K562 (cell line): ENCODE data around the gene MMP2. TPM values are rescaled to one million over a fixed set of nuclear protein-coding genes. Genes with fewer than 3 reads are reported as not detected.

Experiments
- CCNT2 ChIP-seq: IDR thresholded peaks from 2 replicates; pipeline ENCODE4 v1.6.1; 2011; ENCODE audit warnings: borderline replicate concordance, low read depth, mild to moderate bottlenecking, moderate library complexity, mixed read lengths, low read length; ENCODE audit not compliant: insufficient read length; ENCODE audit errors: extremely low read depth
- ETV6 ChIP-seq, 3 experiments: fragments of 150-350 bp in 1 of 3; sonication (generic) in 1 of 3; formaldehyde crosslinking in 1 of 3; IDR thresholded peaks; 2 replicates each; pipeline versions ENCODE4 v1.6.1 to v1.8.0; 2014 to 2022; ENCODE audit warnings: borderline replicate concordance in 2 of 3, low read depth in 2 of 3, antibody characterized with exemption in 1 of 3, low read length in 1 of 3, mild to moderate bottlenecking in 1 of 3, missing genetic modification reagents in 1 of 3
- FOSL1 ChIP-seq: fragments of 200-800 bp; sonication (Bioruptor generic); conservative IDR thresholded peaks from 2 replicates; pipeline ENCODE4 v1.6.1; 2016; ENCODE audit warnings: missing genetic modification characterization, missing compliant biosample characterization
- FOXP1 ChIP-seq: sonication (generic); formaldehyde crosslinking; IDR thresholded peaks from 2 replicates; pipeline ENCODE4 v1.8.0; 2022; ENCODE audit warnings: mild to moderate bottlenecking, missing genetic modification reagents
- HIVEP1 ChIP-seq: fragments of 250-450 bp; sonication (Bioruptor Pico); IDR thresholded peaks from 2 replicates; pipeline ENCODE4 v1.4.0; 2020; ENCODE audit warnings: mild to moderate bottlenecking
- HMG20A ChIP-seq: fragments of 450-650 bp; formaldehyde crosslinking; conservative IDR thresholded peaks from 2 replicates; pipeline ENCODE4 v1.4.0; 2020; ENCODE audit warnings: mild to moderate bottlenecking, mixed read lengths
- IRF2 ChIP-seq: sonication (generic); formaldehyde crosslinking; IDR thresholded peaks from 2 replicates; pipeline ENCODE4 v1.8.1; 2022; ENCODE audit warnings: mild to moderate bottlenecking, missing genetic modification reagents
- NR2F6 ChIP-seq: fragments of 450-650 bp; formaldehyde crosslinking; IDR thresholded peaks from 2 replicates; pipeline ENCODE4 v1.4.0; 2020; ENCODE audit warnings: mild to moderate bottlenecking
- TRIM28 ChIP-seq: fragments of 450-650 bp; IDR thresholded peaks from 2 replicates; pipeline ENCODE4 v1.6.1; 2017
- ZBTB17 ChIP-seq: fragments of 450-650 bp; formaldehyde crosslinking; IDR thresholded peaks from 2 replicates; pipeline ENCODE4 v1.4.0; 2020; ENCODE audit warnings: mild to moderate bottlenecking
- ZFPM2 ChIP-seq: fragments of 250-450 bp; sonication (Bioruptor Pico); IDR thresholded peaks from 2 replicates; pipeline ENCODE4 v1.5.1; 2022; ENCODE audit warnings: mild to moderate bottlenecking
- ZFX ChIP-seq: sonication (generic); formaldehyde crosslinking; IDR thresholded peaks from 2 replicates; pipeline ENCODE4 v1.8.0; 2022; ENCODE audit warnings: mild to moderate bottlenecking, missing genetic modification reagents, moderate library complexity
- ZNF184 ChIP-seq: sonication (generic); formaldehyde crosslinking; IDR thresholded peaks from 2 replicates; pipeline ENCODE4 v1.5.0; 2020; ENCODE audit warnings: missing genetic modification reagents
- ZNF57 ChIP-seq: fragments of 450-650 bp; formaldehyde crosslinking; IDR thresholded peaks from 2 replicates; pipeline ENCODE4 v1.4.0; 2020; ENCODE audit warnings: mild to moderate bottlenecking, moderate library complexity
- polyA plus RNA-seq, 8 experiments: library from polyadenylated mRNA; depleted of rRNA in 4 of 8; stranded (reverse) in 5 of 8; unstranded in 3 of 8; fragments of >200 nt; fragmentation: Nextera tagmentation in 2 of 8; fragmentation: Illumina TruSeq in 1 of 8; extraction: Ambion mirVana in 2 of 8; extraction: Trizol in 1 of 8; gene quantifications; 2 replicates each; pipeline versions ENCODE4 v1.2.1 to v1.2.3, GENCODE V29; 2011 to 2014; ENCODE audit warnings: inconsistent platforms in 1 of 8, missing spikeins in 1 of 8
- total RNA-seq, 7 experiments: library from RNA; depleted of rRNA in 6 of 7; stranded (reverse); fragments of >200 nt in 6 of 7; fragmentation: Illumina TruSeq in 2 of 7; extraction: Trizol in 2 of 7; gene quantifications; 2 replicates each; pipeline versions ENCODE4 v1.2.1 to v1.2.3, GENCODE V29; 2011 to 2021; ENCODE audit warnings: low replicate concordance in 1 of 7
- TF ChIP-seq, protein P1 (sequence below): sonication (generic); formaldehyde crosslinking; IDR thresholded peaks from 2 replicates; pipeline ENCODE4 v1.8.0; 2022; ENCODE audit warnings: mild to moderate bottlenecking, missing genetic modification reagents
- TF ChIP-seq, protein P2 (sequence below): fragments of 250-450 bp; sonication (Bioruptor Pico); IDR thresholded peaks from 2 replicates; pipeline ENCODE4 v1.8.0; 2022; ENCODE audit warnings: inconsistent platforms
- TF ChIP-seq, protein P3 (sequence below): sonication (generic); formaldehyde crosslinking; IDR thresholded peaks from 2 replicates; pipeline ENCODE4 v1.8.1; 2023; ENCODE audit warnings: mild to moderate bottlenecking, missing genetic modification reagents
- TF ChIP-seq, protein P4 (sequence below): sonication (generic); formaldehyde crosslinking; IDR thresholded peaks from 2 replicates; pipeline ENCODE4 v1.8.0; 2022; ENCODE audit warnings: mild to moderate bottlenecking, low read depth, missing genetic modification reagents
- TF ChIP-seq, protein P5 (sequence below): conservative IDR thresholded peaks from 2 replicates; pipeline ENCODE4 v1.6.1; 2011; ENCODE audit warnings: low read depth, mild to moderate bottlenecking, low read length; ENCODE audit not compliant: control insufficient read depth
- TF ChIP-seq, protein P6 (sequence below): sonication (generic); formaldehyde crosslinking; IDR thresholded peaks from 2 replicates; pipeline ENCODE4 v1.8.1; 2023; ENCODE audit warnings: mild to moderate bottlenecking, missing genetic modification reagents

Gene MMP2
- total and polyA plus RNA-seq, 9 of the 15 experiments (the other 6 are each of a cell fraction or from before 2014, with no cell fraction given) = 0.05 to 0.53 TPM; not detected in 7

DNA sequence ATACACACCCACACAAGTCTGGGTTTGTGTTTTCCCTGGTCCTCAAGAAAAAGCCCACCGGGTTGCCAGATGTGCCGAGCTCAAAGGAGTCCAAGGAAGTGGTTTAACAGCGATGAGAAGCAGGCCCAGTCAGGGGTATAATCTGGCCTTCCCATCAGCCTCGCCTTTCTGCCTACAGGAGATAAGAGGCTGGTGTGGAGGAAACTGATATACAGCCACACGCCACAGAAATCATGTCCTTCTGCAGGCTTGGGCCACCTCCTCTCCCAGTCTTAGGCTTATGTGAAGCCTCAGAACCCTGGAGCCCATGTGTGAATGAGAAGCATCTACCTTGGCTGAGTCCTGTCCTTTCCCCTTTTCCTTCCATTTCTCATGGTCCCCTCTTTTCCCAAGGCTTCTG, 43.6 kb upstream of the MMP2 start (continued):
- TF ChIP-seq ZFX (CRISPR knock-in tag) (no peak), CCNT2 (peak; percentile 87), IRF2 (CRISPR knock-in tag) (no peak), ZNF57 (CRISPR knock-in tag) (no peak), FOSL1 (tag) (peak; percentile 61), ZBTB17 (no peak; the same call in 1 of the 2 replicates), FOXP1 (CRISPR knock-in tag) (no peak), HIVEP1 (CRISPR knock-in tag) (0 out of 2 replicates have a peak, but pooled peaks have one; percentile 58), ZFPM2 (CRISPR knock-in tag) (no peak), ZNF184 (CRISPR knock-in tag) (no peak), ETV6 (IDR thresholded peaks at IDR 0.05; ENCODE audit: borderline replicate concordance in 1 of 2, low read depth in 2 of 2, low read length in 1 of 2) (no peak), ETV6 (CRISPR knock-in tag; IDR thresholded peaks at IDR 0.05; ENCODE audit: borderline replicate concordance) (no peak), NR2F6 (no peak), HMG20A (CRISPR knock-in tag) (no peak), TRIM28 (no peak)
- TF ChIP-seq, protein P1, sequence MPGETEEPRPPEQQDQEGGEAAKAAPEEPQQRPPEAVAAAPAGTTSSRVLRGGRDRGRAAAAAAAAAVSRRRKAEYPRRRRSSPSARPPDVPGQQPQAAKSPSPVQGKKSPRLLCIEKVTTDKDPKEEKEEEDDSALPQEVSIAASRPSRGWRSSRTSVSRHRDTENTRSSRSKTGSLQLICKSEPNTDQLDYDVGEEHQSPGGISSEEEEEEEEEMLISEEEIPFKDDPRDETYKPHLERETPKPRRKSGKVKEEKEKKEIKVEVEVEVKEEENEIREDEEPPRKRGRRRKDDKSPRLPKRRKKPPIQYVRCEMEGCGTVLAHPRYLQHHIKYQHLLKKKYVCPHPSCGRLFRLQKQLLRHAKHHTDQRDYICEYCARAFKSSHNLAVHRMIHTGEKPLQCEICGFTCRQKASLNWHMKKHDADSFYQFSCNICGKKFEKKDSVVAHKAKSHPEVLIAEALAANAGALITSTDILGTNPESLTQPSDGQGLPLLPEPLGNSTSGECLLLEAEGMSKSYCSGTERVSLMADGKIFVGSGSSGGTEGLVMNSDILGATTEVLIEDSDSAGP (CRISPR knock-in tag) = no peak
- TF ChIP-seq, protein P2, sequence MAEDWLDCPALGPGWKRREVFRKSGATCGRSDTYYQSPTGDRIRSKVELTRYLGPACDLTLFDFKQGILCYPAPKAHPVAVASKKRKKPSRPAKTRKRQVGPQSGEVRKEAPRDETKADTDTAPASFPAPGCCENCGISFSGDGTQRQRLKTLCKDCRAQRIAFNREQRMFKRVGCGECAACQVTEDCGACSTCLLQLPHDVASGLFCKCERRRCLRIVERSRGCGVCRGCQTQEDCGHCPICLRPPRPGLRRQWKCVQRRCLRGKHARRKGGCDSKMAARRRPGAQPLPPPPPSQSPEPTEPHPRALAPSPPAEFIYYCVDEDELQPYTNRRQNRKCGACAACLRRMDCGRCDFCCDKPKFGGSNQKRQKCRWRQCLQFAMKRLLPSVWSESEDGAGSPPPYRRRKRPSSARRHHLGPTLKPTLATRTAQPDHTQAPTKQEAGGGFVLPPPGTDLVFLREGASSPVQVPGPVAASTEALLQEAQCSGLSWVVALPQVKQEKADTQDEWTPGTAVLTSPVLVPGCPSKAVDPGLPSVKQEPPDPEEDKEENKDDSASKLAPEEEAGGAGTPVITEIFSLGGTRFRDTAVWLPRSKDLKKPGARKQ (CRISPR knock-in tag) = no peak
- TF ChIP-seq, protein P3, sequence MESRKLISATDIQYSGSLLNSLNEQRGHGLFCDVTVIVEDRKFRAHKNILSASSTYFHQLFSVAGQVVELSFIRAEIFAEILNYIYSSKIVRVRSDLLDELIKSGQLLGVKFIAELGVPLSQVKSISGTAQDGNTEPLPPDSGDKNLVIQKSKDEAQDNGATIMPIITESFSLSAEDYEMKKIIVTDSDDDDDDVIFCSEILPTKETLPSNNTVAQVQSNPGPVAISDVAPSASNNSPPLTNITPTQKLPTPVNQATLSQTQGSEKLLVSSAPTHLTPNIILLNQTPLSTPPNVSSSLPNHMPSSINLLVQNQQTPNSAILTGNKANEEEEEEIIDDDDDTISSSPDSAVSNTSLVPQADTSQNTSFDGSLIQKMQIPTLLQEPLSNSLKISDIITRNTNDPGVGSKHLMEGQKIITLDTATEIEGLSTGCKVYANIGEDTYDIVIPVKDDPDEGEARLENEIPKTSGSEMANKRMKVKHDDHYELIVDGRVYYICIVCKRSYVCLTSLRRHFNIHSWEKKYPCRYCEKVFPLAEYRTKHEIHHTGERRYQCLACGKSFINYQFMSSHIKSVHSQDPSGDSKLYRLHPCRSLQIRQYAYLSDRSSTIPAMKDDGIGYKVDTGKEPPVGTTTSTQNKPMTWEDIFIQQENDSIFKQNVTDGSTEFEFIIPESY (CRISPR knock-in tag) = no peak
- TF ChIP-seq, protein P4, sequence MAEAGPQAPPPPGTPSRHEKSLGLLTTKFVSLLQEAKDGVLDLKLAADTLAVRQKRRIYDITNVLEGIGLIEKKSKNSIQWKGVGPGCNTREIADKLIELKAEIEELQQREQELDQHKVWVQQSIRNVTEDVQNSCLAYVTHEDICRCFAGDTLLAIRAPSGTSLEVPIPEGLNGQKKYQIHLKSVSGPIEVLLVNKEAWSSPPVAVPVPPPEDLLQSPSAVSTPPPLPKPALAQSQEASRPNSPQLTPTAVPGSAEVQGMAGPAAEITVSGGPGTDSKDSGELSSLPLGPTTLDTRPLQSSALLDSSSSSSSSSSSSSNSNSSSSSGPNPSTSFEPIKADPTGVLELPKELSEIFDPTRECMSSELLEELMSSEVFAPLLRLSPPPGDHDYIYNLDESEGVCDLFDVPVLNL (CRISPR knock-in tag) = no peak
- TF ChIP-seq, protein P5, sequence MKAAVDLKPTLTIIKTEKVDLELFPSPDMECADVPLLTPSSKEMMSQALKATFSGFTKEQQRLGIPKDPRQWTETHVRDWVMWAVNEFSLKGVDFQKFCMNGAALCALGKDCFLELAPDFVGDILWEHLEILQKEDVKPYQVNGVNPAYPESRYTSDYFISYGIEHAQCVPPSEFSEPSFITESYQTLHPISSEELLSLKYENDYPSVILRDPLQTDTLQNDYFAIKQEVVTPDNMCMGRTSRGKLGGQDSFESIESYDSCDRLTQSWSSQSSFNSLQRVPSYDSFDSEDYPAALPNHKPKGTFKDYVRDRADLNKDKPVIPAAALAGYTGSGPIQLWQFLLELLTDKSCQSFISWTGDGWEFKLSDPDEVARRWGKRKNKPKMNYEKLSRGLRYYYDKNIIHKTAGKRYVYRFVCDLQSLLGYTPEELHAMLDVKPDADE = no peak
- TF ChIP-seq, protein P6, sequence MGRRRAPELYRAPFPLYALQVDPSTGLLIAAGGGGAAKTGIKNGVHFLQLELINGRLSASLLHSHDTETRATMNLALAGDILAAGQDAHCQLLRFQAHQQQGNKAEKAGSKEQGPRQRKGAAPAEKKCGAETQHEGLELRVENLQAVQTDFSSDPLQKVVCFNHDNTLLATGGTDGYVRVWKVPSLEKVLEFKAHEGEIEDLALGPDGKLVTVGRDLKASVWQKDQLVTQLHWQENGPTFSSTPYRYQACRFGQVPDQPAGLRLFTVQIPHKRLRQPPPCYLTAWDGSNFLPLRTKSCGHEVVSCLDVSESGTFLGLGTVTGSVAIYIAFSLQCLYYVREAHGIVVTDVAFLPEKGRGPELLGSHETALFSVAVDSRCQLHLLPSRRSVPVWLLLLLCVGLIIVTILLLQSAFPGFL (CRISPR knock-in tag) = no peak
